GM06990 (cell line): Measurements from ENCODE around the gene CHCHD5.
"Not testable (repeated sequence)": the region's sequence is repeated elsewhere in the genome, so short reads cannot be mapped to it uniquely, and the experiment has no call there.

ENCODE experiments used
- DNase-seq: peaks from one replicate; pipeline ENCODE4 v3.0.0-alpha.2; 2011; ENCODE audit not compliant: insufficient read length; ENCODE audit errors: extremely low read depth
- H3K27me3 ChIP-seq: replicated peaks from 2 replicates; pipeline ENCODE4 v1.6.0; 2011; ENCODE audit warnings: low read length; ENCODE audit not compliant: control insufficient read depth, insufficient read depth
- H3K36me3 ChIP-seq: 2 replicates; pipeline ENCODE4 v1.5.1; 2011; ENCODE audit warnings: low read length; ENCODE audit not compliant: control insufficient read depth, insufficient read depth
- H3K4me3 ChIP-seq: replicated peaks from 2 replicates; pipeline ENCODE4 v1.5.1; 2011; ENCODE audit warnings: low read depth, mild to moderate bottlenecking, control low read depth, low read length
- CTCF ChIP-seq: IDR thresholded peaks from 2 replicates; pipeline ENCODE4 v1.5.1; 2011; ENCODE audit warnings: low read length, control low read depth, mild to moderate bottlenecking, inconsistent platforms; ENCODE audit not compliant: insufficient read depth, poor library complexity, severe bottlenecking

The CHCHD5 gene

GRCh38 chr2:112584134-112584890, at the start of gene CHCHD5:
TSS of gene CHCHD5 (plus strand) at chr2:112584609. CDS start at chr2:112584648, 39 bp downstream.
- peak; percentile 3 for TF ChIP-seq CTCF
- H3K27me3 ChIP-seq = no peaks in the 10 kb centered on the region
- H3K4me3 ChIP-seq = peak within 1 kb of the TSS; percentile 88
- peaks cover 4% of the 10 kb centered on the region for H3K36me3 ChIP-seq
- DNase-seq = peak; percentile 93

GRCh38 chr2:112534826-112535225, 49.6 kb upstream of the CHCHD5 start:
- Histone ChIP-seq H3K27me3 (no peaks in the 10 kb centered on the region), H3K4me3 (no peak overlapping the region), H3K36me3 (no peaks in the 10 kb centered on the region)
- no peak for TF ChIP-seq CTCF
- no peak for DNase-seq

- not testable (repeated sequence) for H3K27me3 ChIP-seq, DNase-seq, H3K4me3 ChIP-seq, H3K36me3 ChIP-seq
Observed at GRCh38 chr2:112536665-112537064, 47.7 kb upstream of the CHCHD5 start.

GRCh38 chr2:112539306-112539705, 45.1 kb upstream of the CHCHD5 start:
- Histone ChIP-seq H3K4me3 (no peak overlapping the region), H3K36me3 (no peaks in the 10 kb centered on the region), H3K27me3 (no peaks in the 10 kb centered on the region)
- no peak for TF ChIP-seq CTCF
- no peak for DNase-seq

- peak overlapping the region; percentile 96 for H3K4me3 ChIP-seq
- no peaks in the 10 kb centered on the region for H3K36me3 ChIP-seq
- TF ChIP-seq CTCF = no peak
- no peaks in the 10 kb centered on the region for H3K27me3 ChIP-seq
- DNase-seq = no peak
Observed at GRCh38 chr2:112540906-112541305, 43.5 kb upstream of the CHCHD5 start.

GRCh38 chr2:112541315-112542122, 42.9 kb upstream of the CHCHD5 start:
- Histone ChIP-seq H3K4me3 (peak overlapping the region; percentile 96), H3K27me3 (no peaks in the 10 kb centered on the region), H3K36me3 (no peaks in the 10 kb centered on the region)
- DNase-seq = peak; percentile 39
- TF ChIP-seq CTCF = no peak
